ENCODE data around the gene SLC17A5. TPM values are rescaled to one million over a fixed set of nuclear protein-coding genes. Genes with fewer than 3 reads are reported as not detected.

The SLC17A5 gene
- total RNA-seq, 1 donor from 2014 or later: 7.5 TPM

DNA sequence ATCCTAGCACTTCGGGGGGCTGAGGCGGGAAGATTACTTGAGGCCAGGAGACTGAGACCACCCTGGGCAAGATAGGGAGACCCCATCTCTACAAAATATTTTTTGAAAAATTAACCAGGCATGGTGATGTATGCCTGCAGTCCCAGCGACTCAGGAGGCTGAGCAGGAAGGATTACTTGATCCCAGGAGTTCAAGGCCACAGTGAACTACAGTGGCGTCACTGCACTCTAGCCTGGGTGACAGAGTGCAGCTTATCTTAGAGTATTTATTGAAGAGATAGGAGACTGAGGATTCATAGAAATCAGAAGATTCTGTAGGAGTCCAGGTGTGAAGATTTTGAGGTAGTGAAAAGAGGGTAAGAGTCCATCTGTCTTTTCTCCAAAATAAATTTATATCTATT is 45.0 kb downstream of the SLC17A5 start:
- Mint-ChIP-seq H3K9me3 (no peaks in the 10 kb centered on the region), H3K36me3 (ENCODE audit: low read depth) (peaks cover 31% of the 10 kb centered on the region), H3K27me3 (no peaks in the 10 kb centered on the region), H3K27ac (no peak overlapping the region), H3K4me3 (no peak overlapping the region), H3K4me1 (peaks cover 5% of the 10 kb centered on the region)
- DNase-seq (no peak), ATAC-seq (ENCODE audit: low read depth) (no peak)
- CTCF ChIA-PET: interaction anchor here (0.9 to 5.1 kb wide), 4 partner anchors 23 to 95 kb away, joined by 4 to 64 read pairs (median 22); partner anchors contain the start of gene EEF1A1
- intact Hi-C loops (cut with micrococcal nuclease): no loop called here
- POLR2A ChIA-PET: interaction anchor here (0.6 to 6.7 kb wide), 4 partner anchors 17 to 93 kb away, joined by 3 to 86 read pairs (median 42); partner anchors contain the start of gene EEF1A1
- TF ChIP-seq, protein P1, sequence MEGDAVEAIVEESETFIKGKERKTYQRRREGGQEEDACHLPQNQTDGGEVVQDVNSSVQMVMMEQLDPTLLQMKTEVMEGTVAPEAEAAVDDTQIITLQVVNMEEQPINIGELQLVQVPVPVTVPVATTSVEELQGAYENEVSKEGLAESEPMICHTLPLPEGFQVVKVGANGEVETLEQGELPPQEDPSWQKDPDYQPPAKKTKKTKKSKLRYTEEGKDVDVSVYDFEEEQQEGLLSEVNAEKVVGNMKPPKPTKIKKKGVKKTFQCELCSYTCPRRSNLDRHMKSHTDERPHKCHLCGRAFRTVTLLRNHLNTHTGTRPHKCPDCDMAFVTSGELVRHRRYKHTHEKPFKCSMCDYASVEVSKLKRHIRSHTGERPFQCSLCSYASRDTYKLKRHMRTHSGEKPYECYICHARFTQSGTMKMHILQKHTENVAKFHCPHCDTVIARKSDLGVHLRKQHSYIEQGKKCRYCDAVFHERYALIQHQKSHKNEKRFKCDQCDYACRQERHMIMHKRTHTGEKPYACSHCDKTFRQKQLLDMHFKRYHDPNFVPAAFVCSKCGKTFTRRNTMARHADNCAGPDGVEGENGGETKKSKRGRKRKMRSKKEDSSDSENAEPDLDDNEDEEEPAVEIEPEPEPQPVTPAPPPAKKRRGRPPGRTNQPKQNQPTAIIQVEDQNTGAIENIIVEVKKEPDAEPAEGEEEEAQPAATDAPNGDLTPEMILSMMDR (IDR thresholded peaks at IDR 0.05): no peak

GRCh38 chr6:73606428-73606827 is 47.4 kb downstream of the SLC17A5 start:
- DNase-seq (no peak), ATAC-seq (ENCODE audit: low read depth) (no peak)
- intact Hi-C loops (cut with micrococcal nuclease): no loop called here
- peaks cover 30% of the 10 kb centered on the region for H3K36me3 Mint-ChIP-seq (ENCODE audit: low read depth)
- H3K4me1 Mint-ChIP-seq: peaks cover 5% of the 10 kb centered on the region
- H3K9me3 Mint-ChIP-seq: no peaks in the 10 kb centered on the region
- H3K27me3 Mint-ChIP-seq: no peaks in the 10 kb centered on the region
- POLR2A ChIA-PET: interaction anchor here (0.7 to 2.0 kb wide), 6 partner anchors 21 to 145 kb away, joined by 3 to 9 read pairs (median 5); partner anchors contain the start of genes EEF1A1 and MTO1
- CTCF ChIA-PET: interaction anchor here (0.5 to 1.0 kb wide), 2 partner anchors 53 to 118 kb away, joined by 3 read pairs; no protein-coding TSS in a partner anchor
- no peak overlapping the region for H3K27ac Mint-ChIP-seq
- no peak overlapping the region for H3K4me3 Mint-ChIP-seq
- TF ChIP-seq, protein P1 (IDR thresholded peaks at IDR 0.05): no peak

GRCh38 chr6:73604461-73604860 is 49.3 kb downstream of the SLC17A5 start:
- ATAC-seq (ENCODE audit: low read depth) (no peak), DNase-seq (no peak)
- POLR2A ChIA-PET: interaction anchor here (1.0 to 1.5 kb wide), 2 partner anchors 84 to 89 kb away, joined by 3 to 4 read pairs; partner anchors contain the start of gene EEF1A1
- TF ChIP-seq, protein P1 (IDR thresholded peaks at IDR 0.05): no peak
- Mint-ChIP-seq H3K9me3 (no peaks in the 10 kb centered on the region), H3K36me3 (ENCODE audit: low read depth) (peaks cover 29% of the 10 kb centered on the region), H3K27me3 (no peaks in the 10 kb centered on the region), H3K4me1 (no peaks in the 10 kb centered on the region), H3K4me3 (no peak overlapping the region), H3K27ac (no peak overlapping the region)
- CTCF ChIA-PET: interaction anchor here (0.9 kb wide), 1 partner anchor 89 kb away, joined by 3 read pairs; no protein-coding TSS in a partner anchor
- intact Hi-C loops (cut with micrococcal nuclease): no loop called here

DNA sequence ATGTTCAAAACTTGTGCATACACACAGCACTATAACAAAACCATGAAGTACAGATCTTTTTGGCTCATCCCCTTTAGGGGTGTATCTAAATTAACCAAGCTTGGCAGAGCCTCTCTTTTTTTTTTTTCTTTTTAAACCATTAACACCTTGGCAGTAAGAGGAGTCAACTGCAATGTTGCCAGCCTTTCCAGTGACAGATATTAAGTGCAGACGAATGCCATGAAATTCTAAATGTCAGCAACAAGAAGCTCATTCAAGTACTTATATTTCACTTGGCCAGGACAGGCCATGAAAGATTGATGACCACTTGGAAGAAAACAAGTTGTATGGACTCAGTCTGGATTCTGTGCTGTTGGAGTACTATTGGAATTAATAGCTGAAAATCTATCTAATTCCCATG is 49.8 kb downstream of the SLC17A5 start:
- TF ChIP-seq, protein P1 (IDR thresholded peaks at IDR 0.05): no peak
- ATAC-seq (ENCODE audit: low read depth) (no peak), DNase-seq (no peak)
- ChIA-PET POLR2A (interaction anchor here (1.0 to 1.5 kb wide), 2 partner anchors 84 to 89 kb away, joined by 3 to 4 read pairs; partner anchors contain the start of gene EEF1A1), CTCF (interaction anchor here (0.9 kb wide), 1 partner anchor 89 kb away, joined by 3 read pairs; no protein-coding TSS in a partner anchor)
- H3K36me3 Mint-ChIP-seq (ENCODE audit: low read depth): peaks cover 28% of the 10 kb centered on the region
- H3K27me3 Mint-ChIP-seq: no peaks in the 10 kb centered on the region
- H3K4me3 Mint-ChIP-seq: no peak overlapping the region
- no peaks in the 10 kb centered on the region for H3K4me1 Mint-ChIP-seq
- no peak overlapping the region for H3K27ac Mint-ChIP-seq
- no peaks in the 10 kb centered on the region for H3K9me3 Mint-ChIP-seq
- intact Hi-C loops (cut with micrococcal nuclease): no loop called here

DNA sequence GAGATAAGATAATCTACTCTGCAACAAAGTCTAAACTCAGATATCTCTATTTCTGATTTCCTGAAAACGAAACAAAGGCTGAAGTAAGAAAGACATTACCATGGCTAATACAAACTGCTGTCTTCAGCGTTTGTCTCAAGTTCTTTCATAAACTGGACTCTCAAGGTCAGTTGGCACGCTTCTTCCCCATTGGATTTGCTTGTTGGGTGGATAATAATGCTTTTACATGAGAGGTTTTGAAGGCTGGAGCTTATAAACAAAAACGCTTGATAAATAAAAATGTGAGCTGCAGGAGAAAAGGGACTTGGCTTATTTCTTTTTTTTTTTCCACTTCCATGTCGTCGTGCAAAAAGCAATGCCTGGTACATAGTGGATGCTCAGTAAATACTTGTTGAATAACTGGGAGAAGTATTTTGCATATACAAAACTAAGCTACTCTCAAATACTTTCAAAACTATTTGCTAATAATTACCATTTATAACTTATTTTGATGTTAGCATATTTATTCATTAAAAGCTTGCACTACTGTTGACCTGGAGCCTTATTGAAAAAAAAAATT is 67.3 kb downstream of the SLC17A5 start:
- H3K27me3 Mint-ChIP-seq: no peaks in the 10 kb centered on the region
- H3K36me3 Mint-ChIP-seq (ENCODE audit: low read depth): no peaks in the 10 kb centered on the region
- intact Hi-C loops (cut with micrococcal nuclease): loop anchor here (5.0 kb wide), 1 partner anchor 134 kb away; the partner anchor contains the start of gene CGAS
- DNase-seq (no peak), ATAC-seq (ENCODE audit: low read depth) (no peak)
- ChIA-PET POLR2A (interaction anchor here (0.5 to 5.8 kb wide), 15 partner anchors 8 to 135 kb away, joined by 3 to 289 read pairs (median 4); partner anchors contain the start of genes CGAS, EEF1A1, MTO1 and SLC17A5), CTCF (interaction anchor here (0.8 to 2.9 kb wide), 6 partner anchors 13 to 71 kb away, joined by 3 to 14 read pairs (median 4); no protein-coding TSS in a partner anchor)
- TF ChIP-seq, protein P1 (IDR thresholded peaks at IDR 0.05): no peak
- peak overlapping the region; percentile 79 for H3K4me3 Mint-ChIP-seq
- no peaks in the 10 kb centered on the region for H3K9me3 Mint-ChIP-seq
- peaks cover 35% of the 10 kb centered on the region for H3K4me1 Mint-ChIP-seq
- H3K27ac Mint-ChIP-seq: peak overlapping the region; percentile 99

Measured in activated B cell treated with CpG ODN at 0.5 μM for 24 hours (primary cell).